PC-3 (cell line): ENCODE results near the gene NMRK2. TPM values are rescaled to one million over a fixed set of nuclear protein-coding genes. Genes with fewer than 3 reads are reported as not detected.

Experiments
- ATAC-seq: fragments of 200-7000 bp; cut with Tn5 transposase; 2 replicates; pipeline ENCODE4 v1.9.1; 2020; ENCODE audit warnings: mild to moderate bottlenecking, moderate library complexity
- BruUV-seq: library from RNA; stranded (reverse); fragments of 400-500 nt; replicated peaks from 2 replicates; lab custom pipeline; 2021; lab: Mats Ljungman, UMichigan
- CTCF ChIA-PET: fragments of 300-600 bp; sonication (Branson Sonifier 250); formaldehyde crosslinking; loops from one replicate; lab custom pipeline; 2022; ENCODE audit warnings: antibody characterized with exemption; lab: Charles Lee
- POLR2A ChIA-PET: fragments of 300-600 bp; sonication (Branson Sonifier 250); formaldehyde crosslinking; loops from one replicate; lab custom pipeline; 2022; ENCODE audit warnings: antibody characterized with exemption; ENCODE audit not compliant: unreplicated experiment; lab: Charles Lee
- DNase-seq: peaks from one replicate; pipeline ENCODE4 v3.0.0-alpha.2; 2015
- H2AFZ ChIP-seq: fragments of 300-600 bp; sonication (generic); 2 replicates; pipeline ENCODE4 v1.6.0; 2016; ENCODE audit warnings: antibody characterized with exemption, low read length
- H3F3A ChIP-seq: fragments of 300-600 bp; sonication (generic); one replicate; pipeline ENCODE4 v1.6.0; 2017; ENCODE audit warnings: antibody characterized with exemption, low read length, control low read depth, mild to moderate bottlenecking; ENCODE audit not compliant: unreplicated experiment
- H3K27ac ChIP-seq: fragments of 300-600 bp; sonication (generic); 2 replicates; pipeline ENCODE4 v1.5.1; 2016; ENCODE audit warnings: mild to moderate bottlenecking, low read length
- H3K27me3 ChIP-seq: fragments of 300-600 bp; sonication (generic); 2 replicates; pipeline ENCODE4 v1.6.1; 2016; ENCODE audit warnings: low read length, mixed read lengths
- H3K36me3 ChIP-seq: fragments of 300-600 bp; sonication (generic); 2 replicates; pipeline ENCODE4 v1.6.1; 2016; ENCODE audit warnings: low read depth, mixed run types, low read length, mixed read lengths
- H3K4me1 ChIP-seq: fragments of 300-600 bp; sonication (generic); 2 replicates; pipeline ENCODE4 v1.5.1; 2016; ENCODE audit warnings: low read length; ENCODE audit not compliant: insufficient read depth
- H3K4me2 ChIP-seq: fragments of 300-600 bp; sonication (generic); 2 replicates; pipeline ENCODE4 v1.6.0; 2016; ENCODE audit warnings: low read length
- H3K4me3 ChIP-seq: fragments of 300-600 bp; sonication (generic); 2 replicates; pipeline ENCODE4 v1.5.1; 2016; ENCODE audit warnings: mild to moderate bottlenecking, low read length, mixed read lengths
- H3K79me2 ChIP-seq: fragments of 300-600 bp; sonication (generic); 2 replicates; pipeline ENCODE4 v1.6.1; 2017; ENCODE audit warnings: low read length, mixed read lengths
- H3K9ac ChIP-seq: fragments of 300-600 bp; sonication (generic); 2 replicates; pipeline ENCODE4 v1.6.0; 2016; ENCODE audit warnings: mild to moderate bottlenecking, low read length
- H3K9me2 ChIP-seq: fragments of 300-600 bp; sonication (generic); replicated peaks from 2 replicates; pipeline ENCODE4 v1.6.1; 2016; ENCODE audit warnings: mixed run types, low read length, mixed read lengths
- H3K9me3 ChIP-seq: fragments of 300-600 bp; sonication (generic); 2 replicates; pipeline ENCODE4 v1.6.1; 2016; ENCODE audit warnings: low read length, mixed read lengths
- H4K20me1 ChIP-seq: fragments of 300-600 bp; sonication (generic); 2 replicates; pipeline ENCODE4 v1.6.1; 2016; ENCODE audit warnings: low read length, mixed read lengths
- CTCF ChIP-seq: fragments of 300-600 bp; sonication (generic); conservative IDR thresholded peaks from 2 replicates; pipeline ENCODE4 v1.5.1; 2017; ENCODE audit warnings: antibody characterized with exemption, low read depth, mild to moderate bottlenecking, low read length
- EZH2 ChIP-seq: fragments of 300-600 bp; sonication (generic); IDR thresholded peaks from one replicate; pipeline ENCODE4 v1.6.1; 2017; ENCODE audit warnings: antibody characterized with exemption, mild to moderate bottlenecking, low read length; ENCODE audit not compliant: unreplicated experiment
- EZH2phosphoT487 ChIP-seq: fragments of 300-600 bp; sonication (generic); IDR thresholded peaks from 2 replicates; pipeline ENCODE4 v1.6.1; 2018; ENCODE audit warnings: mild to moderate bottlenecking, antibody characterized with exemption, low read length, borderline replicate concordance
- intact Hi-C: fragments of 100-400 bp; cut with micrococcal nuclease; formaldehyde crosslinking; loops from 2 replicates; pipeline ENCODE4 v1.9.0; 2023
- total RNA-seq: library from RNA; depleted of rRNA; stranded (reverse); fragments of >200 nt; gene quantifications from 2 replicates; pipeline ENCODE4 v1.2.3, GENCODE V29; 2014

Gene NMRK2
- total RNA-seq, 1 experiment from 2014 or later = not detected

- Histone ChIP-seq H3K9me3 (no peaks in the 10 kb centered on the region), H3K36me3 (peaks cover under 1% of the 10 kb centered on the region; the same call in 1 of the 2 replicates), H4K20me1 (peaks cover 3% of the 10 kb centered on the region; the same call in 1 of the 2 replicates), H3F3A (no peaks in the 10 kb centered on the region), H3K9me2 (no peaks in the 10 kb centered on the region), H2AFZ (no peak overlapping the region), H3K27me3 (no peaks in the 10 kb centered on the region), H3K4me3 (peak overlapping the region; percentile 90), H3K9ac (peak overlapping the region; percentile 90), H3K79me2 (peaks cover 41% of the 10 kb centered on the region), H3K4me1 (peaks cover 15% of the 10 kb centered on the region), H3K27ac (peak overlapping the region; percentile 93), H3K4me2 (peak overlapping the region; percentile 99)
- intact Hi-C loops = loop anchor here (2.0 kb wide), 1 partner anchor 14 kb away; the partner anchor contains the start of gene EEF2
- POLR2A ChIA-PET = interaction anchor here (0.7 kb wide), 1 partner anchor 123 kb away, joined by 3 read pairs; no protein-coding TSS in a partner anchor
- DNase-seq (no peak), ATAC-seq (no peak)
- CTCF ChIA-PET = interaction anchor here (0.6 kb wide), 2 partner anchors 262 to 544 kb away, joined by 3 to 8 read pairs; no protein-coding TSS in a partner anchor
- TF ChIP-seq CTCF = no peak
- TF ChIP-seq EZH2 = no peak
- TF ChIP-seq EZH2phosphoT487 = no peak
- no TSS peak for BruUV-seq
Observed at GRCh38 chr19:3970313-3970807, 37.5 kb downstream of the NMRK2 start.

DNA sequence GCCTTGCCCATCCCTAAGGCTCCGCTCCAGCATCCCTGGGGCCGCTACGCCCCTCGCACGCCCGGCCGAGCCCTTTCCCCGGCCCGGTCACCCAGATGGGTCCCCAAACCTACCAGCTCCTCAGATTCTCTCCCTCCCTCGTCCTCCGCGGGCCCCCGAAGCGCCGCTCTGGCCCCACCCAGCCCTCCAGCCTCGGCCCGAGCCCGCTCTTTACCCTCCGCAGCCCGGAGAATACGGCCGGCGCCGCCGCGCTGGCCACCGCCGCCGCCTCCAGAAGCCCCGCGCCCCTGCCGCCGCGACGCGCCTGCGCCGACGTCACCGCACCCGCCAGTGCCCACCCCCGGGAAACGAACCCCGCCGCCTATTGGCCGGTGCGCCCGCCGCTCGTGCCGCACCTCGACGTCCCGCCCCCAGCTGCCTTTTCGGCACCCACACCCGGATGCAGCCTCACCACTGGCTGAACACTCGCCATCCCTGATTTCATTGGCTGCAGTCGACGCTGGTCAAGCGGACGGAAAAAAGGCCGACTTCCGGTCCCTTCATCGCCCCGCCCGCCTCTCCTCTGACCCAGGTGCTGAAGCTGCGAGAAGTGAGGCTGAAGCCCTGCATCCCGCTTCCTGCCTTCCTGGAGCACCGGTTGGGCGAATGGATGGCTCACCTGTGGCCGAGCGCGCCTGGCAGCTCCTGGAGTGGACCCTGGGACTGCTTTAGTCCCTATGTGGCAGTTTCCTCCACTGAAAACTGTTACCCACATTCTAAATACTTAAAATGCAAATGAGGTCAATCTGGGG, 38.1 kb downstream of the NMRK2 start, which contains the start of gene DAPK3:
Gene DAPK3, minus strand, starts transcription at position 292 of the 791 bp plus-strand sequence. CDS start 1,364 bp downstream, outside the sequence.
- H3F3A ChIP-seq = peaks cover 2% of the 10 kb centered on the region
- peaks cover 7% of the 10 kb centered on the region for H3K36me3 ChIP-seq
- CTCF ChIA-PET = interaction anchor here (0.6 kb wide), 2 partner anchors 261 to 545 kb away, joined by 3 to 8 read pairs; no protein-coding TSS in a partner anchor
- no peaks in the 10 kb centered on the region for H3K9me3 ChIP-seq
- intact Hi-C loops = loop anchor here (2.0 kb wide), 1 partner anchor 14 kb away; the partner anchor contains the start of gene EEF2
- BruUV-seq = no TSS peak
- no peak for TF ChIP-seq EZH2phosphoT487
- no peak for TF ChIP-seq EZH2
- no peak for TF ChIP-seq CTCF
- H3K9ac ChIP-seq = peak within 1 kb of the TSS; percentile 90
- no peaks in the 10 kb centered on the region for H3K27me3 ChIP-seq
- H3K4me2 ChIP-seq = peak within 1 kb of the TSS; percentile 99
- no peaks in the 10 kb centered on the region for H3K9me2 ChIP-seq
- H3K27ac ChIP-seq = peak within 1 kb of the TSS; percentile 93
- ATAC-seq (peak; percentile 76), DNase-seq (peak; percentile 95)
- H2AFZ ChIP-seq = no peak within 1 kb of the TSS
- H3K4me1 ChIP-seq = peaks cover 15% of the 10 kb centered on the region
- peaks cover 36% of the 10 kb centered on the region for H3K79me2 ChIP-seq
- H3K4me3 ChIP-seq = peak within 1 kb of the TSS; percentile 90
- peaks cover 10% of the 10 kb centered on the region for H4K20me1 ChIP-seq
- POLR2A ChIA-PET = interaction anchor here (0.7 kb wide), 2 partner anchors 123 to 208 kb away, joined by 3 to 6 read pairs; partner anchors contain the start of gene MRPL54
